LoVo (cell line): Measurements from ENCODE around the gene MSI2.

Experiments
- DNase-seq: peaks from one replicate; pipeline ENCODE4 v3.0.0-alpha.2; 2016; ENCODE audit warnings: low spot score

Gene MSI2

DNA sequence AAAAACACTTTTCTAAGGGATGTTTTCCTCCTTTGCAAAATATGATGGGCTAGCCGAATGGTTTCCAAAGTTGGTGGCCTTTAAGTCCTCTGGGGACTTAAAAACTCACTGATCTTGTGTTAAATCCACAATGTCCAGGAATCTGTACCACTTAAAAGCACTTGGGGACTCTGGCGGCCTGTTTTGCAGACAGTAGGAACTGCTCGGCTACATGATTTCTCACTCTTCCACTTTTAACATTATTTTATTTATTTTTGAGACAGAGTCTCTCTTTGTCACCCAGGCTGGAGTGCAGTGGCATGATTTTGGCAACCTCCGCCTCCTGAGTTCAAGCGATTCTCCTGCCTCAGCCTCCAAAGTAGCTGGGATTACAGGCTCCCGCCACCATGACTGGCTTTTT is 9.1 kb upstream of the MSI2 start:
- no peak for DNase-seq

DNA sequence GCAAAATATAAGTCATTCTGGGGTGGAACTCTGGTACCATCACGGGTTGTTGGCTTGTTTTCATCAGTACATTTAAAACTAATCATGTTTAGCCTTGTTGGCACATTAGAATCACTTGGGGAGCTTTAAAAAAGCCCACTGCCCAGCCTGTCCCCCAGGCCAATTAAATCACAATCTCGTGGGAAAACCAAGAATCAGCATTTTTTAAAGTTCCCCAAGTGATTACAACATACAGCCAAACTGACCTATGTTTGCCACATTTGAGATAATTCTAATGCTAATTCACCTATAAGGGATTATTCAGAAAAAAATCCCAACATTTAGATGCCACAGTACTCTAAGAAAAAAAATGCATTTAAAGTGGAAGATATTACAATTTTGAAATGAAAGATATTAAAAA is 8.4 kb upstream of the MSI2 start:
- DNase-seq, result no peak

DNA sequence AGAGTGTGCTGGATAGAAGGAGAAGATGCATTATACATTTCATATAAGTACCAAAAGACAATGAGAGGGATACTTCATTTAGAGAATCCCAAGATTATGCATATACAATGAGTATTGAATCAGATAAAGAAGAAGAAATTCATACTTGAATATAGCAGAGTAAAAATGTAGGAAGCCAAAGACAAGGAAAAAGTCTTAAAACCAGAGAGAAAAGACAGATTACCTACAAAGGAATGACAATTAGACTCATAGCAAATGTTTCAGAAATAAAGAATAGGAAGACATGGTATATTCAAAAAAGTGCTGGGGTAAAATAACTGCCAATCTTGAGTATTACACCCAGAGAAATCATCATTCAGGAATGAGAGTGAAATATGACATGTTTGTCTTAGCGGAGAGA is 6.8 kb upstream of the MSI2 start:
- no peak for DNase-seq

DNA sequence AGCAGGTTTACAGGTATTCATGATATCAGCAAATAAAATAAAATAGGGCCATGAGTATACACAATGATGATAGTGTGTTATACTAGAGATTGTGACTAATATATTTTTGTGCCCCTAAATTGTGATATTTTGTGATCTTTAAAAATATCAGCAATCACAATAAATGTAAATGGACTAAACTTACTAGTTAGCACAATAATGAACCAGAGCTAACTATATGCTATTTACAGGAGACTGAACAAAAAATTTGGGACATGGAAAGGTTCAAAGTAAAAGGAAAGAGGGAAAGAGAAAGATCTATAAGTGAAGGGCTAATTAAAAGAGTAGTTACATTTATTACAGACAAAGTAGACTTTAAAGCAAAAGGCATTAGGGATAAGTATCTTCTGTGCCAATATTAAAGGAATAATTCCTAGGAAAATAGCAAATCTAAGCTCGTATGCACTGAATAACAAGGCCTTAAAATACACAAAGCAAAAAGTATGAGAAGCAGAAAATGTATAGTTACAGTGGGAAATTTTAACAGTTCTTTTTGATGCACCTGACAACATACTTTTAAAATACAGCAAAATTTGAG is 5.0 kb upstream of the MSI2 start:
- DNase-seq, result no peak

DNA sequence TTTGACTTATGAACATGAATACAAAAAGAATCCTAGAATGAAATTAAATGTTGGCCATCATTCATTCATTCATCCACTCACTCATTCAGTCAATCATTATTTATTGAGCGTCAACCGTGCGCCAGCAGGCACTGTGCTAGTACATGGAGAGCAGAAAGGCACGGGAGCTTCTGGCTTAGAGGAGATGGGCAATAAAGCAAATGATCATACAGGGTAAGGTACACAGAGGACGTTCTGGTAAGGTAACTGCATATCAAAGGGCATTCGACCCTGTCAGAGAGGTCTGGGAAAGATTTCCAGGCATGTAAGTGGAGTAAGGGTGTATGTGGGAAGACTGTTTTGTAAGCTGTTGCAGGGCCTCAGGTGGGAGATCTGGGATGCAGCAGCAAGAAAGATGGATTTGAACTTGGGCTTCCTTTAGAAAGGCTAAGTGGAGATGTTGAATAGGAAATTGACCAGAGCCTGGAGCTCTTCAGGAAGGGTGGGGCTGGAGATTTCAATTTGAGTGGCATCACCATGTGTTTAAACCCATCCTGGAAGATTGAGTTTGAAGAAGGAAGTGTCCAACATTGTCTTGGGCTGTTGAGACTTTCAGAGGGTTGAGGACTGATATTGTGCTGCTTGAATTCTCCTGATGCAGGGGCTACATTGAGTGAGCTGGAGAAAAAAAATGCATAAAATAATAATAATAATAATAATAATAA is 2.8 kb upstream of the MSI2 start:
- DNase-seq, result no peak

DNA sequence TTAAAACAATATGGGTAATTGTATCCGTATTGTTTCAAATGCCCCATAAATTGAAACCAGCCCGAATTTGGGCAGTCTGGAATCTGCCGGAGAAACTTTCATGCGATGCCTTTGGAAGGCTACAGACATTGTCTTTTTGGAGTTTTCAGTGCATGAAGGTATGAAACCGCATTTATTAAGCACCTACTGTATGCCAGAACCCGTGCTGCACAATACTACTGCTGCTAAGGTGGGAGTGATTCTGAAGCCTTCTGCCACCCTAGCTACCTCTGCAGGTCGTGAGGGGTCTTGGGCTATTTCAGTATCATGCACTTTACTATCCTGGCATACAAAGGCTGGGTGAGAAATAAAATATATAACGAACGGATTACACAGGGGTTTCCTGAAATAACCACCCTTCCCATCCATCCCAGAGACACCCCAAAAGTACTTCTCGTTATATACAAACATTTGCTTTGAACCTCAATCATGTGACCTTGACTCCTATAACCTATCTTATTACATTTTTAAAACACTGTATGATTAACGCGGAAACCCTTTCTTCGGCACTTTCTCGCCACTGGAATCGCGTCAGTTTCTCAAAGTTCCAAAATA is 1.0 kb upstream of the MSI2 start:
- DNase-seq, result no peak

DNA sequence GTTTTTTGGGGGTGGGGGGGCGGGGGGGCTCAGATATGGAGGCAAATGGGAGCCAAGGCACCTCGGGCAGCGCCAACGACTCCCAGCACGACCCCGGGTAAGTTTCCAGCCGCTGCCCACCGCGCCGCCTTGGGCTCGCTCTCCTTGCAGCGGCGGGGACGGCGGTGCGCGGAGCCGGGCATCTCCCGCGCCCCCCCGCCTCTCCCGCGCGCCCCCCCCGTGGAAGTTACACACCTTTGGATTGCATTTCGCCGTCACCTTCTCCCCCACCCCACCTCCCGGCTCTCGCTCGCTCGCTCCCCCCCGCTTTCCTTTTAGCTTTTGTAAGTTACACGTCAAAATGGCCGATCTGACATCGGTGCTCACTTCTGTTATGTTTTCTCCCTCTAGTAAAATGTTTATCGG is 387 bp downstream of the MSI2 start:
- peak; percentile 59 for DNase-seq

DNA sequence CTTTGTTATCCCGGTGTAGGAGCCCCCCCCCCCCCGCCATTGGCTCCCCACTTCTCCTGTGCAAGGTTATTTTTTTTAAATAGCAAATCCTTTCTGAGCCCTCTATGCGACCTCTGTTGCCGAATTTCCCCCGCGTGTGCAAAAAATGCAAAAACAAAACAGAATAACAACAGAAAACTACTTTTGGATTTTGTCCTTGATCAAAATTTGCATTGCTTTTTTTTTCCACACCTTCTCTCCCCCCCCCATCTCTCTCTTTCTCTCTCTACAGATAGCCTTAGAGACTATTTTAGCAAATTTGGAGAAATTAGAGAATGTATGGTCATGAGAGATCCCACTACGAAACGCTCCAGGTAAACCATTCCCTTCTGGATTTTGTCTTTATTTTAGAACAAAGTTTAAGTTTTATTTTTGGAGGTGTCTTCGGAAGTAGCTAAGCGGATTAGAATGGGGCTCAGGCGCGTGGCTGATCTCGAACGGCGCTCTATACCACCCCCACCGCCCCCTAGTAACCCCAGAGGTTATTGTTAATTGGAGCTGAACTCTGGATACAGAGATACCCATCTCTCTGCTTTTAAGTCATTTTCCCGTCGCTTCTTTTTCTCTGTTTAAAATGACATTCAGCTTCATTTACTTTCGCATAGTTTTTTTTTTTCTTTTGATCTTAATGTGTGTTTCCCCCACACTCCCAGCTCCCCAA is 1.0 kb downstream of the MSI2 start:
- DNase-seq, result no peak

DNA sequence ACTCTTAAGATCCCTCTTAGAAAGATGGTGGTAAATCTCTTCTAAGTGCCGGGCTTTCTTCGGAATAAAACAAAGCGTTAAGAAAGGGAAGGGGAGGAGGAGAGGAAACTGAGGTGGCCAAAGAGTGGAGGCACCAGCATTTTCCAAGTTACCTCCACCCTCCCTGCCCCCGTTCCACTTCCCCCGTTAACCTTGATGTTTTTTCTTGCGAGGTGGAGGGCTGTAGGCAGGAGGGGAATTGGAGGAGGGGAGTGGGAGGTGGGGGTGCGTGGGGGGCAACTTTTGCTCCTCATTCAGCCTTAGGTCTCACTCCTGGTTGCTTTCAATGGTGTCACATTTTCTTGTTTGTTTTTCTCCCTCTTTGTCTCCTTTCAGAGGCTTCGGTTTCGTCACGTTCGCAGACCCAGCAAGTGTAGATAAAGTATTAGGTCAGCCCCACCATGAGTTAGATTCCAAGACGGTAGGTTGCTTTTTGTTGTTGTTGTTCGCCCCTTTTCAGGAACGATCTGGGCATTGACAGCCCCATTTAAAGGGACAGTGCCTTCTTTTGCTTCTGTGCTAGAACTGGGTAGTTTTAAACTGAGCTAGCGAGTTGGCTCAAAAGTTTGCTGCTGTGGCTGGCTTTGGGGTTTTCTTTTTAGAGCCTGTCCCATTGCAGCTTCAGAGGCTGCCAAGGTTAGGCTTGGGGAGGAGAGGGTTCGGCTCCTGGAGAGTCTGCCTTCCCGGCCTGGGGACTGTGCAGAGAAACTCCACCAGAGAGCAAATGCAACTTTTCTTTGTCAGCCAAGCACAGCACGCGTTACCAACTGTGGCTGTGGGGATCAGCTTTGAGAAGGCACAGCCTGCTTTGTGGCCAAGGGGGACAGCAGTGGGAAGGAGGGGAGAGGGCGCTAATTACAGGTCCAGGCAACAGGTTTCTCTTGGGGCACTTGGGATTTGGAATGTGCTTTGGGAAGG is 1.9 kb downstream of the MSI2 start:
- DNase-seq, result no peak

DNA sequence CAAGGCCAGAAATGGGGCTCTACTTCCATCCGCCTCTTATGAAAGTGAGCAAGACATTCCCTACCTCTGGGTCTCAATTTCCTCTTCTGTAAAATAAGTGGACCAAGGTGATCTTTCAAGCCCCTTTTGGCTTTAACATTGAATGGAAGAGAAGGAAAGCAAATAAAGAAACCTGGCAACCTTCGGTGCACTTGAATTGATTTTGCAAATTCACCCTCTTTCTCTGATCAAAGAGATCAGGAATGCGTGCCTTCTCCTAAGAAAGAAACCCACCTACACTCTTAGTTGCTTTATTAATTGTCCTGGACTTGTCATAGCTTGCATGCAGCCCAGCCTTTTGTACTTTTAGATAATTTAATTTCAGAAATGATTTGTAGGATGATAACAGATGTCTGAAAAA is 3.0 kb downstream of the MSI2 start:
- DNase-seq, result no peak

DNA sequence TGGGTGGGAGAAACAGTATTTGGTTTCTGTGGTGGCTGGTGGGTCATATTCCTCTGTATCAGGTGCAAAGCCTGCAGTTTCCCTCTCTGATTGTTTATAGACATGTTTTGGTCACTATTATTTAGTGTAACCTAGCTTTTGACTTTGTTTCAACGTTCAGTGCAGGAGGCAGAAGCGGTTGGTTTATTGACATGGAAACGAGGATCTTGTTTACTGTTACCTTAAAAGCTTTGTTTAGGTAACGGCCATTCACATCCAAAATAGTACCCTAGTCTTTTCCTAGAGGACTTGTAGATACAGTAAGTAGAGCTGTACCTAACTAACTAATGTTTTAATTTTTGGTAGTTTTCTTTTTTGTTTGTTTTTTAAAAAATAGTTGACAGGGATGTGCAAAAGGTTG is 3.5 kb downstream of the MSI2 start:
- no peak for DNase-seq

DNA sequence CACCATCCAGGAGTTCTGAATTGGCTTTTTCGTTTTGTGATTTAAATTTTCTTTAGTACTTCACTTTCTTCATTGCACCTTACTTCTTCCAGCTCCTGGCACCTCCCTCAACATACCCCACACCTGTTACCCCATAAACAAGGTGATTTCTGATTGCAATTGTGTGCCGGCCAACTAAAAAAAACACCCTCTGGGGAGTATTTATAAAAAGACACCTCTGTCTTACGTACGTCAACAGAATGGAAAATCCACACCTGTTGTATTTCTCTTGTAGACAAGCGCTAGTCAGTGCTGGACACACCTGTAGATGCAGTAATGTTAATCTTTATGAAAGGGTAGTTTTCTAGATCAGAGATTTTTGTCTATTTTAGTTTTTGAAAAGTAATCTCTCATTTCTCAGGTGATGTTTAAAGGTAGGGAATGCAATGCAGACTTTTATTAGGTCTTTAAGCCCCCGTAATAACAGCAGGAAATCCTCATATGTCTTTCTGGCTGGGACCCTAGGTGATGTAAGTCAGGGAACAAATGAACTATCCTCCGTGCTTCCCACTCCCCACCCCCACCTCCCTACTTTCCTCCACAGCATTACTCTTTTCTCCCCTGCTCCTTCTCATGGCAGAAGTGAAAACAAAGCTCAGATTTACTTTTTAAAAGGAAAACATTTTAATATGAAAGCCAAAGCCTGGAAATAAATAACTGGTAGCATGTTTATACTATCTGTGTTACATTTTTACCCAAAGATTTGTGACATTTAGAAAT is 4.2 kb downstream of the MSI2 start:
- no peak for DNase-seq

DNA sequence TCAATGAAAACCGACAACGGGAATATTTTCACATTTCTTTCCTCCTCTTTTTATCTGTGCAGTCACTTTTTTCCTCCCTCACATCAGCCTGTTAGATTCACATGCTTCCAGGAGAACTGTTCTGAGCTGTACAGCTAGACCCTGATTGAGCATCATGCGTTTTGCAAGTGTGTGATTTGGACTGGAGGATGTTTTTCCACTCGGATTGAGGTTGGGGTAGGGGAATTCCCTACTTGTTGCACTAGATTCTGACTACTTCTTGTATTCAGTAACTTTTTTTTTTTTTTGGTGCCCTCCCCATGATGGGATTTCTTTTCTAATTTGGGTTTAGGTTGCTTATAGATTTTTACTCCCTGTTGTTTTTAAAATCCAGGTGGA is 4.8 kb downstream of the MSI2 start:
- no peak for DNase-seq

DNA sequence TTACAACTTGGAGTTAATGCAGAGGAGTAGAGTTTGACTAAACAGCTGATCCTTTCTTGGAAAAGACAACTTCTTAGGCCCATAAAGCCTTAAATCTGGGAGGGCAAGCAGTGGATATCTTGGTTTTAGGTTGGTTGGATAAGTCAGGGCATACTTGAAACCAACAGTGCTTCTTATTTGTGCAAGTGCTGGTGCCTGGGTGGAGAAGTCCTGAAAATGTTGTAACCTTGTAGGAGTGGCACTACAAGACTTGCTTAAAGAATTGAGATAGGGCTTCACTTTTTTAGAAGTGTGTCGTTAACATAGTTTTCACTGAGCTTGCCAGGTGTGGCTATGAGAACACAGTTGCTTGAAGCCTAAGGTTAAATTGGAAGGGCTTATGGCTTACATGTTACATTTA is 6.2 kb downstream of the MSI2 start:
- no peak for DNase-seq

DNA sequence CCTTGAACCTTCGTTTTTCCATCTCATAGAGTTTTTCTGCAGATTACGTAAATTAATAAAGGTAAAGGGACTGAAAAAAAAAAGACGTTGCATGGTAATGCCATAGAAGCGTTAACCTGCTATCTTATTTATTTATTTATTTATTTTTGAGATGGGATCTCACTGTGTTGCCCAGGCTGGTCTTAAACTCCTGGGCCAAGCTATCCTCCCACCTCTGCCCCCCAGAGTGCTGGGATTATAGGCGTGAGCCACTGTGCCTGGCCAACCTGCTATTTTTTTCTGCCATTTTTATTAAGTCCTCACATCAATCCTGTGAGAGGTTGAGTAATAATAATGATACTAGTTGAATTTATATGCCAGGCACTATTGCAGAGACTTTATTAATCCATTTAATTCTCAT is 7.9 kb downstream of the MSI2 start:
- DNase-seq, result no peak

DNA sequence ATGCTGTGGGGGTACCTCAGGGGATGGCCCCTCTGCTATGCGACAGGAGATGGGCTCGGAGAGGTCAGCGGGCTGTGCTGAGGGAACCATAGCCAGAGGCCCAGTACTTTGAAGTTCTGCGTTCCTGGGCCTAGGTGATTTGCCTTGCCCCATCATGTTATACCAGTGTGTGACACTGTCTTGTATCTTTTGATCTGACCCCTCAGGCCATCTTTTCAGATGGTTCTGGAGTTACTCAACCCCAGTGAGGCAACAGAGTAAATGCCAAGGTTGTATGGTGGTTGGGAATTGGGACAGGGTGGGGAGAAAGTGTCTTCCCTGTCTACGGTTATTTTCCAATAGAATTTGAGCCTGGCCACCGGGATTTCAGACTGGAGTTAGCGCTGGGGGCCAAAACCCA is 8.5 kb downstream of the MSI2 start:
- DNase-seq, result no peak

DNA sequence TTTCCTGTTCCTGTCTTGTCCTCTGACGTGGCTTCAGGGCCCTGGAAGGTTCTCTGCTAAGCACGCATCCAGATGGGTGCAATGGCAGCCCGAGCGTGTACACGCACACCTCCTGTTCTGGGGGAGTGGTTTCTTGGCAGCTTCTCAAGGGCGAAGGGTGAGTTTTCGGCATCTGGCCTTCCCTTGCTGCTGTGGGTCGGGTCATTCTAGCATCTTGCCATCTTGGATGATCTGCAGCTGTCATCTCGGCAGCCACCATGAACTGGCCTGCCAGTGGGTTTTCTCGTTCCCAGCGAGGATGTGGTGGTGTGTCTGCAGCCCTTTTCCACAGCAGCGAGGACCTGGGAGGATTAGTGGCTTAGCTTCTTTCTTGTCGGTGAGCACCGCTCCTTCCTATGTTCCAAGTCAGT is 10.6 kb downstream of the MSI2 start:
- no peak for DNase-seq

DNA sequence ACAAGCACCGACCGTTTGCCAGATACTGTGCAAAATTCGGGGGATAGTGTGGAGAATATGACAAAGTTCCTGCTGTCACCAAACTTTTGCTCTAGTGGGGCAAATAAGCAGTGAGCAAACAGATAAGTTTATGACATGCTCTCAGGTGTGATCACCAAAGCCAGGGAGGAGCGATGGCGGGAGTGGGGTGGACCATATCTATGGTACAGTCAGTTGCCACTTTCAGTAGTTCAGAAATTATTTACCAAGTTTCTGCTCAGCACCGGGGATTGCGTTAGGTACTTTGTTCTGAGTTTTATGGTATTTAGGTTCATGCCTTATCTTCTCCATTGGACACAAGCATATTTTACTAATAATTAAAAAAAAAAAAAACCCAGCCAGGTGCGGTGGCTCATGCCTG is 11.9 kb downstream of the MSI2 start:
- no peak for DNase-seq

DNA sequence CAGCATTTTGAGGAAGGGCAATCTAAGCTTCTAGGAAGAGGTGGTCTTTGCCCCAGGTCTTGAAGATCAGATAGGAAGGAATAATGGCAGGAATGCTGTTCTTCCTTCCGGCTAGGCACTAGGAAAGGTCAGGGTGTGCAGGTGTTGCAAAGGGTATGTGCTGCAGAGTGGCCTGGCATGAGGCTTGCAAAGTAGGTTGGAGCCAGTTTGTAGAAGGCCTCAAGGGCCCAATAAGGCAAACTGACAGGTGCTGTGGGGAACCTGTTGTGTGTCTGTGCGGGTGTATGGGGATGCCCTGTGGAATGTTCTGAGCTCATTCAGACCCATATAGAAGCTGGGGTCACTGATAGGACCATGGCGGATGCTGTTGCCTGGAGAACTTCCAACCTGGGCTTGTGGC is 12.7 kb downstream of the MSI2 start:
- DNase-seq, result no peak

DNA sequence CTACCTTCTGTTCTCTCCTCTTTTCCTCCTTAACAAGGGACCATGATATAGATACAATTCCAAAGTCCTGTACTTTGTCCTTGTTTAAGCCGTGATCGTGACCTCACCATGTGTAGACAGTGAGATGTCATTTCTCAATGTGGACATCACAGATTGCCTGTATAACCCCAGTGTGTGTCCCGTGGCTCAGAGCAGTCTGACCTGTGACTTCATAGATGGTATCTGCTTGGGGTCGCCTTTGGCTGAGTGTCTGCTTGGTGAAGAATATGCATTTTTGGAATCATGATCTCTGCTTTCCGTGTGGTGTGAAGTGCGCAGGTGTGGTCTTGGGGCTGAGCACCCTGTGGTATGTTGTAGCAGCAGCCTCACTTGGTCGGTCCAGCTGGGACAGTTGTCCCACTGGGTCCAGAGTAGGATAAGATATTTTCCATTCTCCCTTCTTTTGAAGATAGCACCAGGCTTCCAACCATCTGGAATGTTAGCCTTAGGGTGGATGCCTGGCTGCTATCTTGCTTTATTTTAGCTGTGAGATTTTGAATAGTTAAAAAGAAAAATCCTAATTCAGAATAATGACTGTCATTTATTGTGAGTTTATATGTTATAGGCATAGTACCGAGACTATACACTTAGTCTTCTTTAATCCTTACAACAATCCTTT is 13.4 kb downstream of the MSI2 start:
- DNase-seq, result no peak

DNA sequence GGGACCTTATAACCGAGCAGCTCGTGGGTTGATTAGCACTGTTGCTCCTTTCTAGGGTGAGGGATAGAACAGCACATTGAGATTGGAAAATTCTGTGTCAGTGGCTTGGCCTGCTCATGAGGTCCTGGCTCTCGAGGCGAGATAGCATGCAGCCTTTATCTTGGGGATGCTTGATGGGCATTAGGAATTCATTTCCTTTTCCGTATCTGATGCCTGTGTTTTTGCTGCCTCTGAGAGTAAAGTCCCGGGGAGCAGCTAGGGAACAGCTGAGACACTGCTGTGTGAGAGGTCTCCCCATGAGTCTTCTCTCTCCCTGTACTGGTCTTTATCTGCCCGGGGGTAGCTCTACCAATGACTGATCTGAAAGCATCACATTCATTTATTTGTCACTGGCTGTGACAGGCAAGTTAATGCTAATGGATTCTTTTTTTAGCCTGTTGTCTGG is 14.5 kb downstream of the MSI2 start:
- DNase-seq, result no peak
